DND-41 (cell line): Measurements from ENCODE around the gene PLSCR2.

Experiments used
- ATAC-seq: fragments of 200-7000 bp; cut with Tn5 transposase; 3 replicates; pipeline ENCODE4 v1.9.1; 2021; ENCODE audit warnings: low read depth; ENCODE audit not compliant: insufficient read depth
- DNase-seq: peaks from one replicate; pipeline ENCODE4 v3.0.0-alpha.2; 2020
- H2AFZ ChIP-seq: 2 replicates; pipeline ENCODE4 v1.6.0; 2012; ENCODE audit warnings: low read depth, low read length
- H3K27ac ChIP-seq: 2 replicates; pipeline ENCODE4 v1.5.1; 2012; ENCODE audit warnings: low read length, inconsistent platforms
- H3K27me3 ChIP-seq: fragments of 200-600 bp; sonication (generic); 2 replicates; pipeline ENCODE4 v1.6.0; 2012; ENCODE audit warnings: low read length, mild to moderate bottlenecking, inconsistent platforms; ENCODE audit not compliant: insufficient read depth, poor library complexity
- H3K36me3 ChIP-seq: 2 replicates; pipeline ENCODE4 v1.5.1; 2012; ENCODE audit warnings: low read length, inconsistent platforms; ENCODE audit not compliant: insufficient read depth
- H3K4me1 ChIP-seq: 2 replicates; pipeline ENCODE4 v1.5.1; 2012; ENCODE audit warnings: mild to moderate bottlenecking, low read length; ENCODE audit not compliant: insufficient read depth
- H3K4me2 ChIP-seq: 2 replicates; pipeline ENCODE4 v1.6.0; 2012; ENCODE audit warnings: mild to moderate bottlenecking, moderate library complexity, low read length, inconsistent platforms; ENCODE audit not compliant: insufficient read depth
- H3K4me3 ChIP-seq, 2 experiments: fragments of 200-600 bp in 1 of 2; shearing (Covaris generic) in 1 of 2; 2 replicates each; pipeline ENCODE4 v1.5.1; 2012 to 2016; ENCODE audit warnings: inconsistent platforms in 2 of 2, low read length in 2 of 2, mild to moderate bottlenecking in 2 of 2, low read depth in 1 of 2, moderate library complexity in 1 of 2
- H3K79me2 ChIP-seq: 2 replicates; pipeline ENCODE4 v1.6.0; 2012; ENCODE audit warnings: low read length, inconsistent platforms; ENCODE audit not compliant: insufficient read depth
- H3K9ac ChIP-seq: 2 replicates; pipeline ENCODE4 v1.6.0; 2012; ENCODE audit warnings: low read depth, mild to moderate bottlenecking, inconsistent platforms, low read length, moderate library complexity
- H3K9me3 ChIP-seq: 2 replicates; pipeline ENCODE4 v1.5.1; 2012; ENCODE audit warnings: low read length, moderate library complexity, mild to moderate bottlenecking, inconsistent platforms; ENCODE audit not compliant: insufficient read depth, severe bottlenecking
- H4K20me1 ChIP-seq: 2 replicates; pipeline ENCODE4 v1.6.0; 2012; ENCODE audit warnings: low read length; ENCODE audit not compliant: insufficient read depth
- CTCF ChIP-seq: IDR thresholded peaks from 2 replicates; pipeline ENCODE4 v1.5.1; 2012; ENCODE audit warnings: borderline replicate concordance, low read length, moderate library complexity, mild to moderate bottlenecking; ENCODE audit not compliant: poor library complexity, severe bottlenecking; ENCODE audit errors: extremely low read depth
- EZH2 ChIP-seq: IDR thresholded peaks from 3 replicates; pipeline ENCODE4 v1.6.1; 2012; ENCODE audit warnings: borderline replicate concordance, low read depth, mild to moderate bottlenecking, moderate library complexity, low read length, inconsistent platforms; ENCODE audit not compliant: severe bottlenecking

The PLSCR2 gene

GRCh38 chr3:146432066-146432465 is 37.3 kb downstream of the PLSCR2 start:
- Histone ChIP-seq H2AFZ (no peak overlapping the region), H3K4me3 (no peak overlapping the region), H3K79me2 (no peaks in the 10 kb centered on the region), H3K36me3 (no peaks in the 10 kb centered on the region), H3K27ac (no peak overlapping the region), H3K4me2 (no peak overlapping the region), H3K9me3 (no peaks in the 10 kb centered on the region), H3K27me3 (no peaks in the 10 kb centered on the region), H3K4me1 (no peaks in the 10 kb centered on the region), H4K20me1 (no peaks in the 10 kb centered on the region), H3K9ac (no peak overlapping the region)
- DNase-seq (no peak), ATAC-seq (no peak)
- TF ChIP-seq CTCF (no peak), EZH2 (no peak)

GRCh38 chr3:146431240-146431639 is 38.1 kb downstream of the PLSCR2 start:
- no peak overlapping the region for H3K27ac ChIP-seq
- no peaks in the 10 kb centered on the region for H3K27me3 ChIP-seq
- DNase-seq (no peak), ATAC-seq (no peak)
- no peak overlapping the region for H3K9ac ChIP-seq
- no peaks in the 10 kb centered on the region for H3K36me3 ChIP-seq
- H3K79me2 ChIP-seq = no peaks in the 10 kb centered on the region
- no peak overlapping the region for H2AFZ ChIP-seq
- no peak overlapping the region for H3K4me3 ChIP-seq
- no peaks in the 10 kb centered on the region for H4K20me1 ChIP-seq
- H3K4me2 ChIP-seq = no peak overlapping the region
- H3K9me3 ChIP-seq = no peaks in the 10 kb centered on the region
- no peaks in the 10 kb centered on the region for H3K4me1 ChIP-seq
- no peak for TF ChIP-seq CTCF
- no peak for TF ChIP-seq EZH2

GRCh38 chr3:146425341-146425740 is 44.0 kb downstream of the PLSCR2 start:
- H2AFZ ChIP-seq = no peak overlapping the region
- H3K9ac ChIP-seq = no peak overlapping the region
- H3K36me3 ChIP-seq = no peaks in the 10 kb centered on the region
- ATAC-seq = no peak
- H3K4me3 ChIP-seq = no peak overlapping the region
- DNase-seq = no peak
- no peaks in the 10 kb centered on the region for H3K27me3 ChIP-seq
- no peak overlapping the region for H3K27ac ChIP-seq
- H3K79me2 ChIP-seq = no peaks in the 10 kb centered on the region
- no peaks in the 10 kb centered on the region for H4K20me1 ChIP-seq
- no peak for TF ChIP-seq CTCF
- TF ChIP-seq EZH2 = no peak
- H3K4me1 ChIP-seq = no peaks in the 10 kb centered on the region
- H3K9me3 ChIP-seq = no peaks in the 10 kb centered on the region
- H3K4me2 ChIP-seq = no peak overlapping the region
